Measurements from ENCODE around the gene BEGAIN. TPM values are rescaled to one million over a fixed set of nuclear protein-coding genes. Genes with fewer than 3 reads are reported as not detected.

BEGAIN gene
- total RNA-seq, 2 experiments from 2014 or later, result 0.76 TPM; not detected in 1

GRCh38 chr14:100617410-100618317 is 30.4 kb upstream of the BEGAIN start:
- ChIA-PET POLR2A (no interaction called here), CTCF (ENCODE audit: unreplicated experiment) (no interaction called here)
- no peaks in the 10 kb centered on the region for H3K9me2 ChIP-seq (ENCODE audit: insufficient read depth, low read length)
- H3K27ac ChIP-seq (ENCODE audit: low read depth, low read length, poor library complexity, severe bottlenecking), result no peak overlapping the region
- no TSS peak for BruUV-seq (replicated peaks)
- H3K9me3 ChIP-seq (ENCODE audit: low read length), result no peaks in the 10 kb centered on the region
- H3K4me3 ChIP-seq (ENCODE audit: low read depth, low read length, poor library complexity, severe bottlenecking), result no peak overlapping the region
- DNase-seq (ENCODE audit: low spot score), result no peak
- H3K4me1 ChIP-seq (ENCODE audit: insufficient read depth, low read length, poor library complexity, severe bottlenecking), result no peaks in the 10 kb centered on the region
- no peaks in the 10 kb centered on the region for H4K20me1 ChIP-seq (ENCODE audit: insufficient read depth, low read length)
- intact Hi-C loops (cut with micrococcal nuclease; ENCODE audit: unreplicated experiment), result no loop called here
- H3K36me3 ChIP-seq (ENCODE audit: insufficient read depth, low read length), result no peaks in the 10 kb centered on the region
- no peaks in the 10 kb centered on the region for H3K79me2 ChIP-seq (ENCODE audit: insufficient read depth, low read depth, low read length)
- no peak overlapping the region for H2AFZ ChIP-seq (ENCODE audit: low read length)
- H3K4me2 ChIP-seq (ENCODE audit: low read length), result no peak overlapping the region
- no peak for TF ChIP-seq EZH2phosphoT487 (IDR thresholded peaks at IDR 0.05; ENCODE audit: borderline replicate concordance, low read depth, low read length)
- TF ChIP-seq CTCF (conservative IDR thresholded peaks at IDR 0.05; ENCODE audit: low read length), result no peak

GRCh38 chr14:100616854-100617409 is 29.7 kb upstream of the BEGAIN start:
- Histone ChIP-seq H3K9me3 (ENCODE audit: low read length) (no peaks in the 10 kb centered on the region), H3K9me2 (ENCODE audit: insufficient read depth, low read length) (no peaks in the 10 kb centered on the region), H3K79me2 (ENCODE audit: insufficient read depth, low read depth, low read length) (no peaks in the 10 kb centered on the region), H3K4me2 (ENCODE audit: low read length) (no peak overlapping the region), H3K27ac (ENCODE audit: low read depth, low read length, poor library complexity, severe bottlenecking) (no peak overlapping the region), H3K4me3 (ENCODE audit: low read depth, low read length, poor library complexity, severe bottlenecking) (no peak overlapping the region), H3K36me3 (ENCODE audit: insufficient read depth, low read length) (no peaks in the 10 kb centered on the region), H2AFZ (ENCODE audit: low read length) (no peak overlapping the region), H4K20me1 (ENCODE audit: insufficient read depth, low read length) (no peaks in the 10 kb centered on the region), H3K4me1 (ENCODE audit: insufficient read depth, low read length, poor library complexity, severe bottlenecking) (no peaks in the 10 kb centered on the region)
- DNase-seq (ENCODE audit: low spot score), result no peak
- TF ChIP-seq EZH2phosphoT487 (IDR thresholded peaks at IDR 0.05; ENCODE audit: borderline replicate concordance, low read depth, low read length) (no peak), CTCF (conservative IDR thresholded peaks at IDR 0.05; ENCODE audit: low read length) (no peak)
- ChIA-PET CTCF (ENCODE audit: unreplicated experiment) (no interaction called here), POLR2A (no interaction called here)
- intact Hi-C loops (cut with micrococcal nuclease; ENCODE audit: unreplicated experiment), result no loop called here
- no TSS peak for BruUV-seq (replicated peaks)
